HG03097 (cell line): Measurements from ENCODE around the gene GTPBP8.
A peak's percentile ranks its signal among the peaks of the same experiment; 100 is the strongest.
"Not testable (repeated sequence)": the region's sequence is repeated elsewhere in the genome, so short reads cannot be mapped to it uniquely, and the experiment has no call there.

Experiments used
- ATAC-seq: cut with Tn5 transposase; IDR thresholded peaks from one replicate; pipeline ENCODE4 v1.9.1; 2021; ENCODE audit not compliant: unreplicated experiment, low FRiP score

Gene GTPBP8

DNA sequence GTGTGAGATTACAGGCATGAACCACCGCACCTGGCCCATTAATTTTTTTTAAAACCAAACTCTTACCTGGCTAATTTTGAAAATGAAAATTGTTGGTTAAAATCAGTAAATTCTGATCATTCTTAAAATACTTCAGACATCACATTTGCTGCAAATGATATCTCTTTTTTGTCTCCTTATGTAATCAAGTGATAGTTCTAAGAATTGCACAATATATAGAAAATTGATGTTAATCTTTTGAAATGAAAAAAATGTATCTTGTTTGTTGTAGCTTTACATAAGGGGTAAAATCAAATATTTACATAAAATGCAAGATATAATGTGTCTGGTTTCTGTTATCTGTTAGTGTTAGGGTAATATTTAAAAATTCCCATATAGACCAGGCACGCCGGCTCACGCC lies 5.0 kb downstream of the GTPBP8 start:
- ATAC-seq, result no peak

GRCh38 chr3:113000691-113001090 lies 9.9 kb downstream of the GTPBP8 start:
- ATAC-seq, result no peak

DNA sequence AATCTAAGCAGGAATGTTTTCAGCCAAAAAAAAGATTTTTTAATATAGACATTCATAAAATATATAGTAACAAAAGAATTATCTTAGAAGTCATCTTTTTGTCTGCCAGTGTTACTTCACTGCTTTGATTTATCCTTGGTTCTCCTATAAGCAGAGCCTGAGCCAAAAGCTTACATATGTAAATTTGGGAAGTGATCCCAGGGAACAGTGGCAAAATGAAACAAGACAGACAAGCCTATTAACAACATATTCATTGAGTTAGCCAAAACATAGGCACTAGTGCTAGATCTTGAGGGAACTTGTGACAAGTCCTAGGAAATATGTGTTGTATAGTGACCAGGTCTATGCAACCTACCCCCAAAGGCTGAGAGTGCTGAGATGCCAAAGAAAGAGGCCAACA lies 11.3 kb downstream of the GTPBP8 start:
- ATAC-seq, result no peak

DNA sequence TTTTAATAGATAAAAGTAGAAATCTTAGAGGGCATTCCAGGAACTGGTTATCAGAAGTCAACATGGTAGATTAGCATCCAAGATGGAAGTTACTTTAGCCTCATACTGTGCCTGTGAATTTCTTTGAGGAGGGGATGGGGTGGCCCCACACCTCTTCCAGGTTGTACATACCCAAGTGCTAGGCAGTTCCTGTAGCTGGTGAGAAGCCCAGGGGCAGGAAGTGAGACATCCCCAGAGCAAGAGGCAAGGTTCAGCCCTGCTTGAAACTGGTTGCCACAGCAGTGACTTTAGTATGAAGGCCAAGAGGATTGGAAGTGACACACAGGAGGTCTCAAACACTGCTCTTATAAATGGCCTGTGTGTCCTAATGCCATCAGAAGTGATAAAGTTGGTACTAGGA lies 11.9 kb downstream of the GTPBP8 start:
- no peak for ATAC-seq

- no peak for ATAC-seq
These were observed 14.8 kb downstream of the GTPBP8 start for GRCh38 chr3:113005611-113006010.

GRCh38 chr3:113006359-113007056 lies 15.7 kb downstream of the GTPBP8 start:
- no peak for ATAC-seq

DNA sequence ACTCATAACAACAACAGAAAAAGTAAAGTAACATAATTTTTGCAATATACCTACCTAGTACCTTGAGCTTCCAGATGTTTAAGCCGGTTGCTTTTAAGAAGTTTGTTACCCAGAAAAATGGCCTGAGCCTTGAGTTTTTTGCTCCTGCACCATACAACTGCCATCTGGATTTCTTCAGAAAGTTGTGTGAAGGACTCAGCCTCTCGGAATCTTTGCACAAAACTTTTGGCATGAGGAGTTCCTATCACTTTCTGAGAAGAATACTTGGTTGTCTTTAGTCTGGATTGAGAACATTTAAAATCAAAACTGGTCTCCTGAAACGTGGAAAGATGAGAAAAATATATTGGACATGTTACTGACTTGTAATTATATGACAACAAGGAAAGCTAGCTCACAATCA lies 17.3 kb downstream of the GTPBP8 start:
- ATAC-seq, result no peak

GRCh38 chr3:113013593-113013992 lies 22.8 kb downstream of the GTPBP8 start:
- ATAC-seq, result no peak

DNA sequence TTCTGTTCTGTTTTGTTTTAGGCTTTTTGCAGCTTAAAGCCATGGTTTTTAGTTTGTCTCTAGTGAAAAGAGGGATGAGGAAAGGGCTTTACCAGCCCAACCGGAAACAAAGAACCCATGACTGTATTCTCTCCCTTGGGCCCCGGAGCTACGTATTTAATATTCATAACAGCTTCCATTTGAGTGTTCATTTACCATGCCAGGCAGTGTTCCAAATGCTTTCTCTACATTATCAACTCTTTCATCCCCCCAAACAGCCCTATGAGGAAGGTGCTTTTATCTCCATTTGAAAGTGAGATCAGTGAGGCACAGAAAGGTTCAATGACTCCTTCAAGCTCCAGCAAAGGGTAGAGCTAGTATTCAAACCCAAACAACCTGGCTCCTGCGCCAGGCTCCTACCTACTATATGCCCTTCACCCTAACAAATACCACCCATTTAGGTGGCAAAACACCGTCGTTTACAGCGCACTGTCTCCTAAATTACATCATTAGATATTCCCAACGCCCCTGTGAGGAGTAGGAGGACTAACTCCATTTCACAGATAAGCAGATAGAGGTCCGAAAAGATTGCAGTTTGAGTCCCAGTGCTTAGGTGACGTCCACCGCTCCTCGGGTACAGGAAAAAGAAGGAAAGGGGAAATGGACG lies 27.9 kb downstream of the GTPBP8 start:
- ATAC-seq, result no peak

- ATAC-seq, result peak; percentile 90
These were observed 28.7 kb downstream of the GTPBP8 start for GRCh38 chr3:113019182-113020137.

GRCh38 chr3:113021471-113021870 lies 30.7 kb downstream of the GTPBP8 start:
- no peak for ATAC-seq

DNA sequence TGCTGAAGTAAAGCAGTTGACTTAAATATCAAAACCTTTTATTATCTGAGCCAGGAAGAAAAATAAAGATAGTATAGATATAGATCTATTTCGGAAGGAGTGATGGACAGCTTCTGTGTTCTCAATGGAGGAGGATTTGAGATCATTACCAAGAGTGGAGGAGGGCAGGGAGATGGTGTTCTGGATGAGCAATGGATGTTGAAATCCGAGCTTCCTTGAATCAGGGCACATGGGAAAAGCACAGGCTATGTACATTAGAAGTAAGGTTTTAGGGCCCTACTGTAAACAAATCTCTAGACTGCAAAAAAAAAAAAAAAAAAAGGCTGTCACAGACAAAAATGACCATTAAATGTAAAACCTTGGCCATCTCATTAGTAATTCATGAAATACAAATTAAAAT lies 43.2 kb downstream of the GTPBP8 start:
- no peak for ATAC-seq

DNA sequence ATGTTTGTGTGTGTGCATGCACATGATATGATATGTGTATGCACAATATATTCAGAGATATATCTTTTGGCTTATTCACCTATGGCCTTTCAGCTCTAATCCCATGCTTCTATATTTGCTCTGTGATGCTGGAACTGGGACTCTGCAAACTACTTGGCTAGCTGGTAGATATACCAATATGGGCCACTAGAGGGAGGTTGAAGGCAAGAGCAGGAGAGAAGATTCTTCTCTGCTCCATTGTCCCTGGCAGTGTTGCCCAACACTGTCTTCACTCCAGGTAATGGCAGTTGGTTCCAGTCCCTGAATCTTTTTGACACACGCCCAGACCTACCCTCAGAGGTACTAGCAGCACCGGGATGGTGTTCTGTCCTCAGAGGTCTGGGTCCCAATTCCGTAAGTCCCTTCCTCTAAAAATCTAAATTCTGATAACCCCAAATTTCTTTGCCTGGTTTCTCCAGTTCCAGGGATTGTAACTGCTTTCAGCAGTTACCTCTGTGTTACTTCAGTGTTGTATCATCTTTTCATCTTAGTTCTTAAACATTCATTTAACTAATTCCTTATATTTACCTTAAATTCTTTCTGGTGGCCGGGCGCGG lies 44.7 kb downstream of the GTPBP8 start:
- ATAC-seq, result no peak

DNA sequence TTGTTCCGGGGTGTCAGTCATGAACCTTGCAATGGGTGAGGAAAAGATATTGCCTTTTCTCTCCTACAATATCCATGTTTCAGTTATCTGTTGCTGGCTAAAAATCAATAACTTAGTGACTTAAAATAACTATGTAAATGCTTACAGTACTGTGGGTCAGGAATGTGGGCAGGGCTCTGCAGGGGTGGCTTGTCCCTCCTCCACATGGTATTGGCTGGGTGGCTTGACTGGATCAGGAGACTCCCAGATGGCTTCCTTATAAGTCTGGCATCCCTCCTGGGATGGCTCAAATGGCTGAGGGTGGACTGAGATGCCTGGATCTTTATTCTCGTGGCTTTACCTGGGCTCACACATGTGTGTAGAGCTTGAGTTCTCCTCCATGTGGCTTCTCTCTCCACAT lies 47.5 kb downstream of the GTPBP8 start:
- no peak for ATAC-seq

DNA sequence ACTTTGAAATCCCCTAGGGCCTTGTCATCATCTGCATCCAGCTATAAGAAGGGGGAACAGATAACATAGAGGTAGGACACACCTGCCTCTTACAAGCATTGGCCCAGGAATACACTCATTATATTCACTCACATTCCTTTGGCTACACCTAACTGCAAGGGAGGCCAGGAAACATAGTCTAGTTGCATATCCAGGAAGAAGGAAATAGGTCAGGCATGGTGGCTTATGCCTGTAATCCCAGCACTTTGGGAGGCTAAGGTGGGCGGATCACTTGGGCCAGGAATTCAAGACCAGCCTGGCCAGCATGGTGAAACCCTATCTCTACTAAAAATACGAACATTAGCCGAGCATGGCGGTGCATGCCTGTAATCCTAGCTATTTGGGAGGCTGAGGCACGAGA lies 48.8 kb downstream of the GTPBP8 start:
- ATAC-seq, result no peak

DNA sequence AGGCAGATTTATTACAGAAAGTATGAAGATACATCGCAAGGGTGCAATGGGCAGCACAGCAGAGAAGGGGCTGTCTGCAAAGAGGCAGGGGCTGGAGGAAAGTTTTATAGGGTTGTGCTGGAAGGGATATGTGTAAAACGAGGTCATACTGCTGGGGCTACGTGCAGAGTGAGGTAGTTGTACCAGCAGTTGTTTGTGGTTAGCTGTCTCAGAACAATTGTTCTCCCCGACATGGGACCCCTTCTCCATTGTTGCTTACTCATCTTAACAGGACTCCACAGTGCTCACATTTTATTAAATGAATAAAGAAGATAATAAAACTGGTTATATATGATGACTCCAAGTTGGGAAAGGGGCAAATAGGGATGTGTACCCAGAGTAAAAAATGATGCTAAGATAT lies 49.4 kb downstream of the GTPBP8 start:
- no peak for ATAC-seq

GRCh38 chr3:113043686-113044085 lies 52.9 kb downstream of the GTPBP8 start:
- ATAC-seq, result no peak

DNA sequence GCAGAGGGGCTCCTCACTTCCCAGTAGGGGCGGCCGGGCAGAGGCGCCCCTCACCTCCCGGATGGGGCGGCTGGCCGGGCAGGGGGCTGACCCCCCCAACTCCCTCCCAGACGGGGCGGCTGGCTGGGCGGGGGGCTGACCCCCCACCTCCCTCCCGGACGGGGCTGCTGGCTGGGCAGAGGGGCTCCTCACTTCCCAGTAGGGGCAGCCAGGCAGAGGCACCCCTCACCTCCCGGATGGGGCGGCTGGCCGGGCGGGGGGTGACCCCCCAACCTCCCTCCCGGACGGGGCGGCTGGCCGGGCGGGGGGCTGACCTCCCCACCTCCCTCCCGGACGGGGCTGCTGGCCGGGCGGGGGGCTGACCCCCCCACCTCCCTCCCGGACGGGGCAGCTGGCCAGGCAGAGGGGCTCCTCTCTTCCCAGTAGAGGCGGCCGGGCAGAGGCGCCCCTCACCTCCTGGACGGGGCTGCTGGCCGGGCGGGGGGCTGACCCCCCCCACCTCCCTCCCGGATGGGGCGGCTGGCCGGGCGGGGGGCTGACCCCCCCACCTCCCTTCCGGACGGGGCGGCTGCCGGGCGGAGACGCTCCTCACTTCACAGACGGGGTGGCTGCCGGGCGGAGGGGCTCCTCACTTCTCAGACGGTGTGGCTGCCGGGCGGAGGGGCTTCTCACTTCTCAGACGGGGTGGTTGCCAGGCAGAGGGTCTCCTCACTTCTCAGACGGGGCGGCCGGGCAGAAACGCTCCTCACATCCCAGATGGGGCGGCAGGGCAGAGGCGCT lies 55.6 kb downstream of the GTPBP8 start:
- not testable (repeated sequence) for ATAC-seq

DNA sequence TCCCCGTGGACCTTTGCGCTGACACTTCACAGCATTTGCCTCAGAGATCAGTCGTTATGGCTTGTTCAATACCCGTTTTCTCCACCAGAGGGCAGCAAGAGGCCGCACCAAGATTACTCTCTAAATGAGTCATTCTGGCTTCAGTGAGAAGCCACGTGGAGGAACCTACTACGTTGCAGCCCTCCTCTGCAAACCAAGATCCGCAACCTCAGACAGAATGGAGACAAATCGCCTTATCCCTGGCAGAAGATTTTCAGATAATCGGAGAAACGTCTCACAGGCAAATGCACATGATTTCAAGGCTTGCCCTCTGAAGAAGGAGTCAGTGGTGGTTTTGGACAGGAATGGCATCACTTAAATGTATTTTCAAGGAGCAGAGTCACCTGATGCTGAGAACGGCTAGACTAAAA lies 60.5 kb downstream of the GTPBP8 start:
- ATAC-seq, result peak; percentile 97
